HG02571 (cell line): ENCODE measurements around the gene RGS6.

ENCODE experiments used
- ATAC-seq: cut with Tn5 transposase; IDR thresholded peaks from one replicate; pipeline ENCODE4 v1.9.1; 2021; ENCODE audit warnings: mild to moderate bottlenecking, moderate library complexity; ENCODE audit not compliant: unreplicated experiment

Gene RGS6

GRCh38 chr14:72563676-72564075 is 631.4 kb downstream of the RGS6 start:
- no peak for ATAC-seq

- no peak for ATAC-seq
Measured at GRCh38 chr14:72565149-72565559, 632.9 kb downstream of the RGS6 start.

- no peak for ATAC-seq
Measured at GRCh38 chr14:72565917-72566316, 633.7 kb downstream of the RGS6 start.

GRCh38 chr14:72567226-72567625 is 635.0 kb downstream of the RGS6 start:
- no peak for ATAC-seq

- ATAC-seq: no peak
Measured at GRCh38 chr14:72568296-72568992, 636.2 kb downstream of the RGS6 start.

GRCh38 chr14:72573725-72574417 is 641.6 kb downstream of the RGS6 start:
- ATAC-seq: no peak

GRCh38 chr14:72574715-72575114 is 642.5 kb downstream of the RGS6 start:
- no peak for ATAC-seq

GRCh38 chr14:72576258-72576657 is 644.0 kb downstream of the RGS6 start:
- ATAC-seq: no peak

- ATAC-seq: no peak
Measured at GRCh38 chr14:72577521-72577920, 645.3 kb downstream of the RGS6 start.

GRCh38 chr14:72578514-72578913 is 646.3 kb downstream of the RGS6 start:
- no peak for ATAC-seq

GRCh38 chr14:72582582-72582981 is 650.4 kb downstream of the RGS6 start:
- no peak for ATAC-seq

GRCh38 chr14:72583316-72584272 is 651.4 kb downstream of the RGS6 start:
- no peak for ATAC-seq

GRCh38 chr14:72588521-72588920 is 656.3 kb downstream of the RGS6 start:
- ATAC-seq: no peak

- no peak for ATAC-seq
Measured at GRCh38 chr14:72589652-72590051, 657.4 kb downstream of the RGS6 start.

GRCh38 chr14:72590577-72590976 is 658.3 kb downstream of the RGS6 start:
- no peak for ATAC-seq

GRCh38 chr14:72591391-72591790 is 659.2 kb downstream of the RGS6 start:
- no peak for ATAC-seq

- no peak for ATAC-seq
Measured at GRCh38 chr14:72594099-72594901, 662.1 kb downstream of the RGS6 start.

GRCh38 chr14:72595152-72595862 is 663.1 kb downstream of the RGS6 start:
- no peak for ATAC-seq

GRCh38 chr14:72597252-72598233 is 665.3 kb downstream of the RGS6 start:
- no peak for ATAC-seq
